ENCODE data around the gene PTK7.

Gene PTK7

GRCh38 chr6:43052225-43052841 is 23.8 kb upstream of the PTK7 start:
- DNase-seq (ENCODE audit: extremely low spot score) = no peak
- POLR2A ChIA-PET = interaction anchor here (0.7 kb wide), 1 partner anchor 11 kb away, joined by 3 read pairs; no protein-coding TSS in a partner anchor
- CTCF ChIA-PET = no interaction called here
- no peak for TF ChIP-seq FOXK2 (IDR thresholded peaks at IDR 0.05)
- TF ChIP-seq BHLHE40 (IDR thresholded peaks at IDR 0.05; ENCODE audit: borderline replicate concordance) = no peak
- TF ChIP-seq L3MBTL2 (conservative IDR thresholded peaks at IDR 0.05) = no peak
- no peak for TF ChIP-seq ZNF384 (IDR thresholded peaks at IDR 0.05)
- no peak for TF ChIP-seq FOXM1 (IDR thresholded peaks at IDR 0.05; ENCODE audit: borderline replicate concordance)
- TF ChIP-seq ELF4 (IDR thresholded peaks at IDR 0.05) = no peak
- TF ChIP-seq SUZ12 (IDR thresholded peaks at IDR 0.05) = no peak
- no peak for TF ChIP-seq NFRKB (IDR thresholded peaks at IDR 0.05)
- TF ChIP-seq ARNT (IDR thresholded peaks at IDR 0.05) = no peak
- no peak for TF ChIP-seq CTBP1 (IDR thresholded peaks at IDR 0.05; ENCODE audit: borderline replicate concordance)
- no peak for TF ChIP-seq HDGF (IDR thresholded peaks at IDR 0.05; ENCODE audit: borderline replicate concordance)

GRCh38 chr6:43052842-43053544 is 23.1 kb upstream of the PTK7 start:
- DNase-seq (ENCODE audit: extremely low spot score) = peak; percentile 31
- TF ChIP-seq L3MBTL2 (conservative IDR thresholded peaks at IDR 0.05) (peak; percentile 42), TARDBP (IDR thresholded peaks at IDR 0.05) (no peak)
- ChIA-PET CTCF (interaction anchor here (0.7 kb wide), 1 partner anchor 152 kb away, joined by 3 read pairs; no protein-coding TSS in a partner anchor), POLR2A (interaction anchor here (0.7 to 2.9 kb wide), 15 partner anchors 11 to 425 kb away, joined by 3 to 26 read pairs (median 7); partner anchors contain the start of genes CNPY3, CUL9, KLHDC3 and MEA1)

- ChIA-PET POLR2A (interaction anchor here (0.6 to 2.9 kb wide), 35 partner anchors 9 to 424 kb away, joined by 3 to 26 read pairs (median 4); partner anchors contain the start of genes CNPY3, CUL9, KLHDC3 and MEA1), CTCF (interaction anchor here (0.7 kb wide), 1 partner anchor 153 kb away, joined by 3 read pairs; no protein-coding TSS in a partner anchor)
- peak; percentile 95 for DNase-seq (ENCODE audit: extremely low spot score)
- no peak for TF ChIP-seq HDGF (IDR thresholded peaks at IDR 0.05; ENCODE audit: borderline replicate concordance)
- no peak for TF ChIP-seq BHLHE40 (IDR thresholded peaks at IDR 0.05; ENCODE audit: borderline replicate concordance)
- TF ChIP-seq PKNOX1 (IDR thresholded peaks at IDR 0.05) = no peak; the same call in 1 of the 2 replicates
- peak; percentile 42; the same call in 1 of the 2 replicates for TF ChIP-seq ELF4 (IDR thresholded peaks at IDR 0.05)
Measured at GRCh38 chr6:43053545-43054205, 22.4 kb upstream of the PTK7 start, which contains the start of gene CUL7. TSS of gene CUL7 (minus strand) at chr6:43053851. CDS start at chr6:43052788, 1,063 bp downstream.

DNA sequence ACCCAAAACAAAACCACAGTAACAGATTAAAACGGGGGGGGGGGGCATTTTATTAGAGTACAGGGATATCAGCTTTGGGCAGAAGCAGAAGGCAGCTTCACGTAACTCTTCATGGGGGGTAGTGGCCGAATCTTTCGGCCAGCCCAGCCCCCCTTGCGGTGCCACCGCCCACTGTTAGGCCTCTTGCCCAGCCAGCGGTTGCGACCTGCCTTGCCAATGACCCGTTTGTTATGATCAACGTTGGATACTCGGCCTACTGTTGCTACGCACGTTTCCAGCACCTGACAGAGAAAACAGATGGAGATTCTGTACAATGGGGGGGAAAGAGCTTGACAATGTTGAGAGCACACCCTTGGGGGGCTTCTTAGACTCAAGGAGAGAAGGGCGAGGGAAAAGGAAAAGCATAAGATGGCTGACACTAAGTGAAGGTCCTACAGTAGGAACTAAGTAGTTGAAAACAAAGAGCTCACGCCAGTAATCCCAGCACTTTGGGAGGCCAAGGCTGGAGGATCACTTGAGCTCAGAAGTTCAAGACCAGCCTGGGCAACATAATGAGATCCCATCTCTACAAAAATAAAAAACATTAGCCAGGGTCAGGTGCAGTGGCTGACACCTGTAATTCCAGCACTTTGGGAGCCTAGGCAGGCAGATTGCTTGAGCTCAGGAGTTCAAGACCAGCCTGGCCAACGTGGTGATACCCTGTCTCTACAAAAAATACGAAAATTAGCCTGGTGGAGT is 21.7 kb upstream of the PTK7 start:
- no peak for DNase-seq (ENCODE audit: extremely low spot score)
- ChIA-PET POLR2A (interaction anchor here (0.6 to 2.9 kb wide), 38 partner anchors 9 to 423 kb away, joined by 3 to 26 read pairs (median 4); partner anchors contain the start of genes CNPY3, CUL9, KLHDC3 and MEA1), CTCF (interaction anchor here (0.9 kb wide), 1 partner anchor 89 kb away, joined by 4 read pairs; no protein-coding TSS in a partner anchor)
- no peak for TF ChIP-seq HDGF (IDR thresholded peaks at IDR 0.05; ENCODE audit: borderline replicate concordance)
- TF ChIP-seq ARNT (IDR thresholded peaks at IDR 0.05) = no peak
- no peak for TF ChIP-seq L3MBTL2 (conservative IDR thresholded peaks at IDR 0.05)
- no peak for TF ChIP-seq NFRKB (IDR thresholded peaks at IDR 0.05)
- TF ChIP-seq FOXM1 (IDR thresholded peaks at IDR 0.05; ENCODE audit: borderline replicate concordance) = no peak
- no peak for TF ChIP-seq SUZ12 (IDR thresholded peaks at IDR 0.05)

DNA sequence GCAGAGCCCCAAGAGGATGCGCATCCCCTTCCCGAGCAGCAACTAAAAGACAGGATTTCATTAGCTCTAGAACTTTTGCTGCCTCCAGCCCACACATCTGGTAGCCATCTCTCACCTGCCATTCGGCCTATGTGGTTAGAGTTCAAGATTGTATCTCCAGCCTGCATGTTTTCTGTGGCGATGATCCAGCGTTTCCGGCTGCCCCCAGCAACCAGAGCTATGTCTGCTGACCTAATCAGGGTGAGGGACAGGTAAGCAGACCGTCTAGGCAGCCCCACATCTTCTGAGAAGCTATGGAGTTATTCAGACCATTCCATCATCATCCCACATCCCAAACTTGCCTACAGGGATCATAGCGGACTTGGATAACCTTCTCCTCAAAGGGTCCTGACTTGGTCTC is 20.1 kb upstream of the PTK7 start:
- POLR2A ChIA-PET = interaction anchor here (1.1 to 2.9 kb wide), 3 partner anchors 35 to 126 kb away, joined by 3 to 26 read pairs (median 16); partner anchors contain the start of genes CNPY3, PEX6 and RRP36

More for the DNA sequence above, 20.1 kb upstream of the PTK7 start:
- no peak for DNase-seq (ENCODE audit: extremely low spot score)
- CTCF ChIA-PET = interaction anchor here (0.6 kb wide), 1 partner anchor 155 kb away, joined by 3 read pairs; no protein-coding TSS in a partner anchor
- TF ChIP-seq SUZ12 (IDR thresholded peaks at IDR 0.05) (no peak), SP1 (IDR thresholded peaks at IDR 0.05) (no peak), NFRKB (IDR thresholded peaks at IDR 0.05) (no peak), LEF1 (IDR thresholded peaks at IDR 0.05; ENCODE audit: borderline replicate concordance) (no peak), ARNT (IDR thresholded peaks at IDR 0.05) (no peak), FOXK2 (IDR thresholded peaks at IDR 0.05) (no peak), TARDBP (IDR thresholded peaks at IDR 0.05) (no peak), CTBP1 (IDR thresholded peaks at IDR 0.05; ENCODE audit: borderline replicate concordance) (no peak), FOXA1 (IDR thresholded peaks at IDR 0.05) (no peak), ZNF384 (IDR thresholded peaks at IDR 0.05) (no peak), PKNOX1 (IDR thresholded peaks at IDR 0.05) (no peak), L3MBTL2 (conservative IDR thresholded peaks at IDR 0.05) (no peak), HDGF (IDR thresholded peaks at IDR 0.05; ENCODE audit: borderline replicate concordance) (no peak), FOXM1 (IDR thresholded peaks at IDR 0.05; ENCODE audit: borderline replicate concordance) (no peak), BHLHE40 (IDR thresholded peaks at IDR 0.05; ENCODE audit: borderline replicate concordance) (no peak)

Data from HEK293T (cell line).